Eye (tissue), 1 donor: ENCODE data around the gene ZNRF4.
"Not testable (repeated sequence)": the region's sequence is repeated elsewhere in the genome, so short reads cannot be mapped to it uniquely, and the experiment has no call there.

Source experiments
- DNase-seq: peaks from one replicate; pipeline ENCODE4 v3.0.0-alpha.2; 2015

The ZNRF4 gene

GRCh38 chr19:5455367-5456129, at the start of gene ZNRF4:
Gene ZNRF4, plus strand, starts transcription at chr19:5455417. Its CDS starts 75 bp downstream, at chr19:5455492.
- DNase-seq = no peak

- DNase-seq = not testable (repeated sequence)
Measured at GRCh38 chr19:5406198-5406597, 49.0 kb upstream of the ZNRF4 start.

- no peak for DNase-seq
Measured at GRCh38 chr19:5406816-5407215, 48.4 kb upstream of the ZNRF4 start.

GRCh38 chr19:5407356-5407755, 47.9 kb upstream of the ZNRF4 start:
- DNase-seq = peak; percentile 75

- DNase-seq = no peak
Measured at GRCh38 chr19:5417495-5418436, 37.5 kb upstream of the ZNRF4 start.

- DNase-seq = no peak
Measured at GRCh38 chr19:5418677-5419076, 36.5 kb upstream of the ZNRF4 start.

GRCh38 chr19:5420953-5421352, 34.3 kb upstream of the ZNRF4 start:
- DNase-seq = no peak

- DNase-seq = no peak
Measured at GRCh38 chr19:5423567-5424125, 31.6 kb upstream of the ZNRF4 start.

- no peak for DNase-seq
Measured at GRCh38 chr19:5424192-5424973, 30.8 kb upstream of the ZNRF4 start.

- no peak for DNase-seq
Measured at GRCh38 chr19:5425260-5425659, 30.0 kb upstream of the ZNRF4 start.

GRCh38 chr19:5430237-5430636, 25.0 kb upstream of the ZNRF4 start:
- DNase-seq = no peak

GRCh38 chr19:5432687-5433086, 22.5 kb upstream of the ZNRF4 start:
- no peak for DNase-seq

- DNase-seq = no peak
Measured at GRCh38 chr19:5434351-5434917, 20.8 kb upstream of the ZNRF4 start.

- no peak for DNase-seq
Measured at GRCh38 chr19:5434970-5435641, 20.1 kb upstream of the ZNRF4 start.

GRCh38 chr19:5435642-5436017, 19.6 kb upstream of the ZNRF4 start:
- no peak for DNase-seq

GRCh38 chr19:5436106-5436947, 18.9 kb upstream of the ZNRF4 start:
- peak; percentile 97 for DNase-seq

GRCh38 chr19:5436948-5437306, 18.3 kb upstream of the ZNRF4 start:
- no peak for DNase-seq

- not testable (repeated sequence) for DNase-seq
Measured at GRCh38 chr19:5438756-5439155, 16.5 kb upstream of the ZNRF4 start.

GRCh38 chr19:5439452-5439851, 15.8 kb upstream of the ZNRF4 start:
- DNase-seq = no peak

GRCh38 chr19:5440299-5440698, 14.9 kb upstream of the ZNRF4 start:
- DNase-seq = no peak

GRCh38 chr19:5443723-5444122, 11.5 kb upstream of the ZNRF4 start:
- DNase-seq = no peak
